ENCODE data around the gene APIP. TPM values are rescaled to one million over a fixed set of nuclear protein-coding genes. Genes with fewer than 3 reads are reported as not detected.

APIP gene
- total and polyA plus RNA-seq, 2 of the 8 experiments (the other 6 are each of a cell fraction or from before 2014, with no cell fraction given), result 10.4 to 25.7 TPM

DNA sequence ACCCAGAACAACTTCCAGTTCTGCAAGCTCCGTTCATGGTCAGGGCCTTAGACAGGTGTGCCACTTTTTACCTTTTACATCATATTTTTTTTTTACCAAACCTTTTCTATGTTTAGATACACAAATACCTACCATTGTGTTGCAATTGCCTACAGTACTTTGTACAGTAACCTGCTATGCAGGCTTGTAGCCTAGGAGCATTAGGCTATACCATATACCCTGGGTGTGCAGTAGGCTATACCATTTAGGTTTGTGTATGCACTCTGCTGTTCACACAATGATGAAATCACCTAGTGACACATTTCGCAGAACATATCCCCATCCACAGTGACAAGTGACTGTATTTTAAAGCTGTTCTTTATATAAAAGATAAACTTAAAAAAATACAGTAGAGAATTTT lies 29.6 kb downstream of the APIP start (continued):
- TF ChIP-seq RBBP5 (IDR thresholded peaks at IDR 0.05; ENCODE audit: borderline replicate concordance, low read depth, low read length) (no peak), SUZ12 (IDR thresholded peaks at IDR 0.05; ENCODE audit: low read length) (no peak), SIN3A (conservative IDR thresholded peaks at IDR 0.05 in 1 of 2, IDR thresholded peaks at IDR 0.05 in 1 of 2; ENCODE audit: low read depth in 1 of 2, low read length in 2 of 2) (no peak), TCF12 (IDR thresholded peaks at IDR 0.05; ENCODE audit: low read depth, low read length) (no peak)
